ENCODE measurements around the gene TOM1.

Gene TOM1

DNA sequence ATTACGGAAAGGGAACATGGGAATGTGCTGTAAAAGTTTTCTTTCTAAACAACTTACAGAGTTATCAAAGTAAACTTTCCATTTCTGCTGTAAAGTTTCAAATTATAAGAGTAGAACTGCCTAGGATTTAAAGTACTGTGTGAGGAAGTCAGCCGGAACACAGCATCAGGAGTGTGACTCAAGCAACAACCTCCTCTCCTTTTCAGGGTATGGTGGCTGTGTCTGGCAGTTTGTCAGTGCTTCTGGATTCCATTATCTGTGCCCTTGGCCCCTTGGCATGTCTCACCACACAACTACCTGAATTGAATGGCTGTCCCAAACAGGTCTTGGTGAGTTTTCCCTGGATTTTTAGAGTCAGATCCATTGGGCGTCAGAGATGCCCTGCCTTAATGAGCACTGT lies 6.9 kb upstream of the TOM1 start:
- intact Hi-C loops (cut with micrococcal nuclease), result no loop called here
- H3K27ac Mint-ChIP-seq, result no peak overlapping the region
- peaks cover 75% of the 10 kb centered on the region for H3K36me3 Mint-ChIP-seq (ENCODE audit: low read depth)
- H3K27me3 Mint-ChIP-seq, result no peaks in the 10 kb centered on the region
- H3K9me3 Mint-ChIP-seq, result no peaks in the 10 kb centered on the region
- peaks cover 3% of the 10 kb centered on the region for H3K4me1 Mint-ChIP-seq (ENCODE audit: low read depth)
- H3K4me3 Mint-ChIP-seq, result no peak overlapping the region

DNA sequence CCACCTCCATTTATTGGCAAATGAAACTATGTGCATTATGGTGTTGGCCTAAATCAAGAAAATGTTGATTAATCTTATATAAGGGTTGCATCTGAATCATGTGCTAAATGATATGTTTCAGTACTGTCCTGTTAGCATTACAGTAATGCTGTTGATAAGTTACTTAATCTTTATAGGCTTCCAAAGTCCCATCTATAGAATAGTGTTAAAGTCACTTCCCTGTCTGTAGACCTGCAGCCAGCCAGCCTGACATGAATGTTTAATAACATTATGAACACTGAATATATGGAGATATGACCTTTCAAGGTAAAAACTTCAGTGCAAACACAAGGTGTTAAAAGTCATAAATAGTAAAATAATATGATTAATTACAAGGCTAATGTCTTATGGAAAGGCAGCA lies 3.6 kb upstream of the TOM1 start:
- intact Hi-C loops (cut with micrococcal nuclease), result no loop called here
- Mint-ChIP-seq H3K4me3 (no peak overlapping the region), H3K4me1 (ENCODE audit: low read depth) (peaks cover 15% of the 10 kb centered on the region), H3K36me3 (ENCODE audit: low read depth) (peaks cover 52% of the 10 kb centered on the region), H3K27ac (no peak overlapping the region), H3K27me3 (no peaks in the 10 kb centered on the region), H3K9me3 (no peaks in the 10 kb centered on the region)

DNA sequence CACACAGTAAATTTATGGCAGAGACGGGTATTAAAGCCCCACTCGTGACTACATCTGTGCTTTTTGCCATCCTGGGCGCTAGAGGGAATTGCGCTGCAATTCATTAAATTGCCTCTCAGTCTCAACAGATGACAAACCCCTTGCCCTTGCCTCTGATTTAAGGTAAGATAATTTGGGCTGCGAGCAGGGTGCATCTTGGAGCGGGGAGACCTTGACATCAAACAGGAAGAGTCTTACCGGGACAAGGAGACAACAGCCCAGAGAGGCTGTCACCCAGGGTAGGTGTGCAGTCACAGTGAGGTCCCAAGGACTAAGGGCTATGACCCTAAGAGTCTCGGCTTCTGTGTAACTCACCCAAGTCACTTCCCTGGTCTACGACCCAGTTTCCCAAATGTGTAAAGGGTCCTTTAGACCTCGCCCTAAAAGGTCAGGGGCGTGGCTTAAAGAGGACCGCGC lies 449 bp upstream of the TOM1 start:
- peak overlapping the region; percentile 98 for H3K27ac Mint-ChIP-seq
- H3K27me3 Mint-ChIP-seq, result no peaks in the 10 kb centered on the region
- no peaks in the 10 kb centered on the region for H3K9me3 Mint-ChIP-seq
- peak overlapping the region; percentile 93 for H3K4me3 Mint-ChIP-seq
- H3K36me3 Mint-ChIP-seq (ENCODE audit: low read depth), result peaks cover 37% of the 10 kb centered on the region
- intact Hi-C loops (cut with micrococcal nuclease), result no loop called here
- H3K4me1 Mint-ChIP-seq (ENCODE audit: low read depth), result peaks cover 42% of the 10 kb centered on the region

DNA sequence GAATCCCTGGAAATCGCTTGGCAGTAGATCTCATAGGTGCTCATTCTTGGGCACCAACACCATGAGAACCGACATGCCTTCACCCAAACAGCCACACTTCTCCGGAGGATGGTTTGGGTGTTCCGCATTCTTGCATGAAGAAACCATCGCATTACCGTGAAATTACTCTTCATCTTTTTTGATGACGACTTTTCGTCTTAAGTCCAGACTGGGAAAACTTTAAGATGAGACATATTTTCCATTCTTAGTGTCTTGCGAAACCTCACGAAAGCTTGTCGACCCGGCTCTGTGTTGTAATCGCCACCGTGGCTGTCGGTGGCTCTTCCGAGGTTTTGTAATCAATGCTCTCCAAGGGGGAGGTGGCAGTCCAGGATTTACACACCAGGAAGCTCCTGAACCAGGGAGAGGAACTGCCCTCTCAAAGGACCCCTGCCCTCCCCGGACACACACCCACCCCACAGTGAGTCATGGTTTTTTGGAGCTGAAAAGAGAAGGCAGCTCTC lies 1.7 kb downstream of the TOM1 start:
- Mint-ChIP-seq H3K27ac (peak overlapping the region; percentile 98), H3K4me3 (peak overlapping the region; percentile 93), H3K4me1 (ENCODE audit: low read depth) (peaks cover 64% of the 10 kb centered on the region), H3K27me3 (no peaks in the 10 kb centered on the region), H3K36me3 (ENCODE audit: low read depth) (peaks cover 47% of the 10 kb centered on the region), H3K9me3 (no peaks in the 10 kb centered on the region)
- intact Hi-C loops (cut with micrococcal nuclease), result loop anchor here (2.0 kb wide), 1 partner anchor 29 kb away; no protein-coding TSS in a partner anchor

DNA sequence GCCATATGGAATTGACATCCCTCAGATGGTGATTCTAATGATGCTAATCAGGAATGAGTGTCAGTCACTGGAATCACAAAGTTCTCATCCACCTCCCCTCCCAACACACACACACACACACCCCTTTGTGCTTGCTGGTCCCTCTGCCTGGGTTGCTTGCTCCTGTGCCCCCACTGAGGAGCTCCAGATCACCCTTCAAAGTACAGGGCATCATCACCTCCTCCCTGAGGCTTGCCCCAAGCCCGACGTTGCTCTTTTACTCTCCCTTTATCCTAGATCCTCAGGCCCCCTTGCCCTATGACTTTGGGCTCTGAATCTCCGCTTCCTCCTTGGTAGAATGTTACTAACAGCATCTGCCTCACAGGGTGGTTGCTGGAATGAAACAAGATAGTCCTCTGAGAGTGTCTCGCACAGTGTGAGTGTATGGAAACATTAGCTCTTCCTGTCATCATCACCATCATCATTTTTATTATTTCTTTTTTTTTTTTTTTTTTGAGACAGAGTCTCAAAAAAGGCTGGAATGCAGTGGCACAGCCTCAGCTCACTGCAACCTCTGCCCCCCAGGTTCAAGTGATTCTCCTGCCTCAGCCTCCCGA lies 3.4 kb downstream of the TOM1 start:
- peak overlapping the region; percentile 21 for H3K4me3 Mint-ChIP-seq
- no peaks in the 10 kb centered on the region for H3K27me3 Mint-ChIP-seq
- peaks cover 76% of the 10 kb centered on the region for H3K4me1 Mint-ChIP-seq (ENCODE audit: low read depth)
- peak overlapping the region; percentile 75 for H3K27ac Mint-ChIP-seq
- intact Hi-C loops (cut with micrococcal nuclease), result no loop called here
- peaks cover 59% of the 10 kb centered on the region for H3K36me3 Mint-ChIP-seq (ENCODE audit: low read depth)
- no peaks in the 10 kb centered on the region for H3K9me3 Mint-ChIP-seq

DNA sequence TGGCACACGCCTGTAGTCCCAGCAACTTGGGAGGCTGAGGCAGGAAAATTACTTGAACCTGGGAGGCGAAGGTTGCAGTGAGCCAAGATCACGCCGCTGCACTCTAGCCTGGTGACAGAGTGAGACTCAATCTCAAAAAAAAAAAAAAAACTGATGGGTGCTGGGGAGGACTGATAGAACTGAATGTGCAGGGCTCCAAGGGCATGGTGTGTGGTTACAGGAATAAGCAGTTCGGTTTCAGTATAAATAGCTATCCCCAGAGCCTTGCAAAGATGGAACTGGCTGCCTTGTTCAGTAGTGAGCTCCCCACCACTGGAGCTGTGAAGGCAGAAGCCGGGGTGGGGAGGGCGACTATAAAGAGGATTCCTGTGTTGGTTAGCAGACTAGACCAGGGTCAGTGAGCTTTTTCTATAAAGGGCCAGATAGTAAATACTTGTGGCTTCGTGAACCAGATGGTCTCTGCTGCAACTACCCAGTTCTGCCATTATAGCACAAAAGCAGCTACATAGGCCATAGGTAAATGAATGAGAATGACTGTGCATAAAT lies 5.9 kb downstream of the TOM1 start:
- H3K4me1 Mint-ChIP-seq (ENCODE audit: low read depth), result peaks cover 93% of the 10 kb centered on the region
- intact Hi-C loops (cut with micrococcal nuclease), result no loop called here

DNA sequence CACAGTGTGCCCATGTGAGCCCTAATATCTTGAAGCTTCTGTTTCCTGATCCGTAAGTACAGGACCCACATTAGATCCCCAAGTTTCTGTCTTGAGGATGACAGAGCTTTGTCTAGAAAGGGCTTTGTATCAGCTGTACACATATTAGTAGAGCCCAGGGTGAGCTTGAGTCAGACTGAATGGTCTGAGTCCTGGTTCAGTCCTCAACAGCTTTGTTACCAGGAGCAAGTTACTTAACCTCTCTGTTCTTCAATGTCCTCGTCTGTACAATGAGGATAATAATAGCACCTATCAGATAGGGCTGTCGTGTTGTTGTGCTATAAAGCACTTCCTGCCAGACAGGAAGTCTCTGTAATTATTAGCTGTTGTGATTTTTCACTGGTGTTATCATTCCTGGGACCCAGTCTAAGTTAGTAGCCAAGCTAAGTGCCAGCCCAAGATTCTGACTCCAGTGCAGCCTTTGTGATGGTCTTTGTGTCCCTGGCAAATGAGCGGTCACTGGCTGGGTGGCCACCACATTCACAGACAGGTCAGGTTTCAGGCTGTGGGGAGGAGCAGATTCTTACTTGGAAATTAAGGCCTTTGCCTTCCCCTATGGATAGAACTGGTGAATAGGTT lies 6.8 kb downstream of the TOM1 start:
- peak overlapping the region; percentile 38 for H3K27ac Mint-ChIP-seq
- H3K36me3 Mint-ChIP-seq (ENCODE audit: low read depth), result peaks cover 75% of the 10 kb centered on the region
- H3K27me3 Mint-ChIP-seq, result no peaks in the 10 kb centered on the region
- H3K9me3 Mint-ChIP-seq, result no peaks in the 10 kb centered on the region
- peaks cover 95% of the 10 kb centered on the region for H3K4me1 Mint-ChIP-seq (ENCODE audit: low read depth)
- no peak overlapping the region for H3K4me3 Mint-ChIP-seq
- intact Hi-C loops (cut with micrococcal nuclease), result no loop called here

More for the DNA sequence above, 5.9 kb downstream of the TOM1 start:
- Mint-ChIP-seq H3K9me3 (no peaks in the 10 kb centered on the region), H3K36me3 (ENCODE audit: low read depth) (peaks cover 67% of the 10 kb centered on the region), H3K27me3 (no peaks in the 10 kb centered on the region), H3K27ac (no peak overlapping the region), H3K4me3 (no peak overlapping the region)

DNA sequence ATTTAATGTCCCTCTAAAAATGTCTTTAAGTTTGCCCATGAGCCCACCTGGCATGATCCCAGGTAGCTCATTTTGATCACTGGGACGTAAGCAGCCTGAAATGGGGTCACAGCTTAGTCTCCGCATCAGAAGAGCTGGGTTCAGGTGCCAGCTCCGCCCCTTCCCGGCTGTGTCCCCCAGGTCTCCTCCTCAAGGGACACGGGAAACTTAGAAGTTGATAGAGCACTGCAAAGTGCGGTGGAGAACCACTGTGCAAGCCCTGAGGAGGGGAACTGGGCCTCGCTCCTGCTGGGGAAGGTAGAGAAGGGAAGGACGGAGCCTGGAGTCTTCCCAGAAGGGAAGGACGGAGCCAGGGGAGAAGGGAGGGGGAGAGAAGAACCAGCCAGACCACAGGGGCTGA lies 7.7 kb downstream of the TOM1 start:
- no peak overlapping the region for H3K4me3 Mint-ChIP-seq
- intact Hi-C loops (cut with micrococcal nuclease), result no loop called here
- peaks cover 97% of the 10 kb centered on the region for H3K4me1 Mint-ChIP-seq (ENCODE audit: low read depth)
- H3K9me3 Mint-ChIP-seq, result no peaks in the 10 kb centered on the region
- H3K36me3 Mint-ChIP-seq (ENCODE audit: low read depth), result peaks cover 83% of the 10 kb centered on the region
- H3K27me3 Mint-ChIP-seq, result no peaks in the 10 kb centered on the region
- peak overlapping the region; percentile 72 for H3K27ac Mint-ChIP-seq

DNA sequence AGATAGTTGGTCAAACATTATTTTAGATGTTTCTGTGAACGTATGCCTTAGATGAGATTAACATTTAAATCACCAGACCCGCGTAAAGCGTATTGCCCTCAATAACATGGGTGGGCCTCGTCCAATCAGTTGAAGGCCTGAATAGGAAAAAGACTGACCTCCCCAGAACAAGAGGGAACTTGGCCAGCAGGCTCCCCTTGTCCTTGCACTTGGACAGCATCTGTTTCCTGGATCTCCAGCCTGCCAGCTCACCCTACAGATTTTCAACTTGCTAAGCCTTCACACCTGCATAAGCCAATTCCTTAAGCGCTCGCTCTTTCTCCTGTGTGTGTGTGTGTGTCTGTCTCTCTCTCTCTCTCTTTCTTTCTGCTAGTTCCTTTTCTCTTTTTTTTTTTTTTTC lies 8.2 kb downstream of the TOM1 start:
- peak overlapping the region; percentile 18 for H3K4me3 Mint-ChIP-seq

DNA sequence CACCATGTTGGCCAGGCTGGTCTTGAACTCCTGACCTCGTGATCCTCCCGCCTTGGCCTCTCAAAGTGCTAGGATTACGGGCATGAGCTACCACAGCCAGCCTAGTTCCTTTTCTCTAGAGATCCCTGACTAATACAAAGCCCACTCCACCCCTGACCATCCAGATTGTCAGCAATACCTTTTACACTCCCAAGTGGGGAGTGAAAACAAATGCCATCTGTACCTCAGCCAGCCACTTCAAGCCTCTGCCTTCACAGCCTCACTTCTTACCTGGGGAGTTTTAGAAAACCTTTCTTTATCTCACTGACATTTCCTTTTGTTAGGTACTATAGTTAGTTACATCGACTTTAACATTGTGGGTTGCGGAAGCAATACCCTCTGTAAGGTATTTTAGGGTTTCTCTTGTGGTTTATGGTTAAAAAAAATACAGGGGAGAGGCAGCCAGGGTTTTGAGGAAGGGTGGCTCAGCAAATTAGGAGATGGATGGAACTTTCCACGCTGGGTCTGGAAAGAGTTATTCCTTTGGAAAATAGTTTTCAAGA lies 8.9 kb downstream of the TOM1 start:
- intact Hi-C loops (cut with micrococcal nuclease), result no loop called here
- Mint-ChIP-seq H3K27ac (peak overlapping the region; percentile 72), H3K4me1 (ENCODE audit: low read depth) (peaks cover 95% of the 10 kb centered on the region), H3K27me3 (no peaks in the 10 kb centered on the region), H3K9me3 (no peaks in the 10 kb centered on the region), H3K4me3 (no peak overlapping the region), H3K36me3 (ENCODE audit: low read depth) (peaks cover 82% of the 10 kb centered on the region)

More for the DNA sequence above, 8.2 kb downstream of the TOM1 start:
- Mint-ChIP-seq H3K9me3 (no peaks in the 10 kb centered on the region), H3K27ac (peak overlapping the region; percentile 72), H3K27me3 (no peaks in the 10 kb centered on the region), H3K36me3 (ENCODE audit: low read depth) (peaks cover 85% of the 10 kb centered on the region), H3K4me1 (ENCODE audit: low read depth) (peaks cover 97% of the 10 kb centered on the region)
- intact Hi-C loops (cut with micrococcal nuclease), result no loop called here

DNA sequence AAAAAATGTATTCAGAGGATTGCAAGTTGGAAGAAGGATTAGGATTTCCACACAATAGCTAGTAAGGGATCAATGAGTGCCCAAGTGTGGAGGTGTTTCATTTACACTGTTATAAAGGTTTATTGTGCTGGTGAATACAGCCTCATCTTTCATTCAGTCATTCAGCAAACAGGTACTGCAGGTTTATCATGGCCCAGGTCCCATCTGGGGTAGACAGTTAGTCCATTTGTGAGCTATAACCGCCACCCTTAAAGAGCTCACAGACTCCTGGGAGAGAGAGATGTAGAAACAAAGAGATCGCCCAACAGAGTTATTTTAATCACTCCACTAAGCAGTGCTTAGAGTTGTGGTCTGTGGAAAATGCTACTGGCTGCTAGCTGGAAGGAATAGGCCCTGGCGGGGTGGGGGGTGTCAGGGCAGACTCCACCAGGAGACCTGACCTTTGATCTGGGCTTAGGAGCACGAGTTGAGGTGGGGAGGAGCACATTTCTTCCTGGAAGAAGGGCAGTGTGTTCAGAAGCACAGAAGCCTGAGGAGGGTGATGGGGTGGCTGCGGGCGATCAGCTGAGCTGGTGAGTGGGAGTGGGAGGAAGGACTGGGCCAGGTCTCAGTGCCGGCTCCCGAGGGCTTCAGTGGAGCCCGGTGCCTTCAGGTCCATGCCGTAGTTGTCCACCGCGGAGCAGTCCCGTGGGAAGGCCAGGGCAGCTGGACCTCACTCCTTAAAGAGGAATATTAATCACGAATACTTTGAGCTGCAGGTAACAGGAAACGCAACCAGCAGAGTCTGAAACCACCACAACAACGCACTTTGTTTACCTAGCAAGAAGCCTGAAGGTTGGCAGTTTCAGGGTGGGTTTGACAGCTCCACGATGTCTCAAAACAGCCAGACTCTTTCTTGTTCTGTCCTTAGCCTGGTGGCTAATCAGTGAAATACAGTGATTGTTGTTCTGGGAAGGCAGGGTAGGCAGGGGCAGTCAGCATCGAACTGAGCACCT lies 11.2 kb downstream of the TOM1 start:
- H3K36me3 Mint-ChIP-seq (ENCODE audit: low read depth), result peaks cover 83% of the 10 kb centered on the region
- intact Hi-C loops (cut with micrococcal nuclease), result no loop called here
- no peaks in the 10 kb centered on the region for H3K9me3 Mint-ChIP-seq
- no peaks in the 10 kb centered on the region for H3K27me3 Mint-ChIP-seq
- peaks cover 89% of the 10 kb centered on the region for H3K4me1 Mint-ChIP-seq (ENCODE audit: low read depth)
- no peak overlapping the region for H3K4me3 Mint-ChIP-seq
- no peak overlapping the region for H3K27ac Mint-ChIP-seq

DNA sequence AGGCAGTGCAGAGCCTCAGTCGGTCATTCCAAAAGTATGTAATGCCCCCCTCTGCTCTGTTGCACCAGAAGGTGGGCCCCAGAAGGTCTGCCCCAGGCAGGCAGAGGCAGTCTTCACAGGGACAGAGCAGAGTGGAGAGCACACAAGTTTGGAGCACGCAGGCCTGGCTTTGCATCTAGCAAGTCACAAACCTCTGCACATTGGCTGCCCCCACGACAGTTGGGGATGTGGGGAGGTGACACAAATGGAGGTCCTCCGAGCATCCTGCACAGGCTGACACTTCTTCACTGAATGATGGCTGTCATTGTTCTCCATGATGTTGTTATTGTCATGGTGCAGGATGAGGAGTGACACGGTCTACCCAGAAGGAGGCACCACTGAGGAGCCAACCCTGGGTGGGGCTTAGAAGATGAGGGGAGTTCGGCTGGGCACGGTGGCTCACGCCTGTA lies 11.9 kb downstream of the TOM1 start:
- H3K27me3 Mint-ChIP-seq, result no peaks in the 10 kb centered on the region
- intact Hi-C loops (cut with micrococcal nuclease), result no loop called here
- H3K4me1 Mint-ChIP-seq (ENCODE audit: low read depth), result peaks cover 82% of the 10 kb centered on the region
- H3K36me3 Mint-ChIP-seq (ENCODE audit: low read depth), result peaks cover 83% of the 10 kb centered on the region
- H3K27ac Mint-ChIP-seq, result no peak overlapping the region
- no peak overlapping the region for H3K4me3 Mint-ChIP-seq
- no peaks in the 10 kb centered on the region for H3K9me3 Mint-ChIP-seq

DNA sequence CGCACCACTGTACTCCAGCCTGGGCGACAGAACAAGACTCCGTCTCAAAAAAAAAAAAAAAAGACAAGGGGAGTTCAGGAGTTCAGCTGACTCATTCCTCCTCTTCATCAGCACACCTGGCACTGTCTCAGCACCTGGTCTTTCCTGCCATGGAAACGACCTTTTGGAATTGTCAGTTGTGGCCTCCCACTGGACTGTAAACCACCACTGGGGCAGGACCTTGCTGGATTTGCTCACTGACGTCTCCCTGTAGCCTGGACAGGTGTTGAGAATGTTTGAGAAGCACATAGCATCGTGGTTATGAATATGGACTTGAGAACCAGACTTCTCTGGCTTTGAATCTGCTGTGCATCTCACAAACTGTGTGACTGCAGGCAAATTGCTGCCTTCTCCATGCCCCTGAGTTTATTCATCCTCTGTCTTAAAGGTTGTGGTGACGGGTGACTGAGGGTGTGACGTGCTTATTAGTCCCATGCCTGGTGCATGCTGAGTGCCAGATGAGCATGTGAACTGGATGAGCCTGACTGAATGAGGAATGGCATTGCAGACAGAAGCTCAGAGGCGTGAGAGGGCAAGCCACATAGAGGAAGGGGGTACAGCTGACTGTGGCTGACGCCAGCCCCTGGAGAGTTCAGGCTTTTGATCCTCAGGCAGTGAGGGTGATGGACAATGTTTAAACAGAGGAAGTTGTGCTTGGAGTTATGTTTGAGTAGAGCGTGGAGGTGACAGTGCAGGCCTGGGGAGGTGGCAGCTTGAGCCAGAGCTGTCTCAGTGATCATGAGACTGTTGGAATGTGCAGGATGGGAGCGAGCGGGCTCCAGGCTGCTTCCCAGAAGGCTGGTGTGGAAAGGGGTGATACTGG lies 12.7 kb downstream of the TOM1 start:
- H3K4me3 Mint-ChIP-seq, result no peak overlapping the region
- H3K4me1 Mint-ChIP-seq (ENCODE audit: low read depth), result peaks cover 73% of the 10 kb centered on the region
- H3K27ac Mint-ChIP-seq, result peak overlapping the region; percentile 2
- no peaks in the 10 kb centered on the region for H3K9me3 Mint-ChIP-seq
- peaks cover 88% of the 10 kb centered on the region for H3K36me3 Mint-ChIP-seq (ENCODE audit: low read depth)
- intact Hi-C loops (cut with micrococcal nuclease), result no loop called here
- H3K27me3 Mint-ChIP-seq, result no peaks in the 10 kb centered on the region
